Thyroid gland (tissue), 4 donors: ENCODE data around the gene CBX1.

Experiments
- CTCF ChIP-seq, 6 experiments: fragments of 200-600 bp in 3 of 6; fragments of 450-650 bp in 3 of 6; sonication (generic) in 3 of 6; IDR thresholded peaks; one replicate each; pipeline ENCODE4 v1.5.1; 2016 to 2019; ENCODE audit warnings: antibody characterized with exemption in 6 of 6, mild to moderate bottlenecking in 2 of 6, inconsistent platforms in 1 of 6, moderate library complexity in 1 of 6
- POLR2A ChIP-seq, 2 donors: fragments of 450-650 bp; IDR thresholded peaks; one replicate each; pipeline ENCODE4 v1.6.1; 2017; ENCODE audit warnings: antibody characterized with exemption in 2 of 2, mild to moderate bottlenecking in 2 of 2, moderate library complexity in 1 of 2

DNA sequence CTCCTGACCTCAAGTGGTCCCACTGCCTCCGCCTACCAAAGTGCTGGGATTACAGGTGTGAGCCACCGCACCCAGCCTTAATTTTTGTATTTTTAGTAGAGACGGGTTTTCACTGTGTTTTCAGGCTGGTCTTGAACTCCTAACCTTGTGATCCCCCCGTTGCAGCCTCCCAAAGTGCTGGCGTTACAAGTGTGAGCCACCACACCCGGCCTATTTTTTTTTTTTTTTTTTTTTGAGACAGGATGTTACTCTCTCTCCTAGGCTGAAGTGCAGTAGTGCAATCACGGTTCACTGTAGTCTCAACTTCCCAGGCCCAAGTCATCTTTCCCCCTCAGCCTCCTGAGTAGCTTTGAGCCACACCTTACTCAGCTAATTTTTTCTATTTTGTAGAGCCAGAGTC, 3.2 kb upstream of the CBX1 start:
- no peak for TF ChIP-seq CTCF (IDR thresholded peaks at IDR 0.05)
- TF ChIP-seq POLR2A (IDR thresholded peaks at IDR 0.05), result no peak
